A549 (cell line): ENCODE results near the gene BPGM.

Source experiments
- BHLHE40 ChIP-seq: IDR thresholded peaks from 2 replicates; pipeline ENCODE4 v1.6.1; 2012; ENCODE audit warnings: low read depth, low read length, inconsistent platforms
- CBX8 ChIP-seq: fragments of 200-600 bp; sonication (generic); IDR thresholded peaks from 2 replicates; pipeline ENCODE4 v1.6.1; 2016
- CHD4 ChIP-seq: fragments of 200-600 bp; sonication (generic); IDR thresholded peaks from 2 replicates; pipeline ENCODE4 v1.6.1; 2016; ENCODE audit warnings: antibody characterized with exemption, mild to moderate bottlenecking, borderline replicate concordance
- EP300 ChIP-seq, 2 experiments: fragments of >200 bp; sonication (Bioruptor Twin); formaldehyde crosslinking; IDR thresholded peaks; 2 replicates in 1 of 2; 3 replicates in 1 of 2; pipeline ENCODE4 v1.6.1; 2016 to 2017
- FOSL2 ChIP-seq, 2 experiments: fragments of 450-650 bp in 1 of 2; fragments of >200 bp in 1 of 2; sonication (Bioruptor Twin) in 1 of 2; formaldehyde crosslinking; IDR thresholded peaks; 2 replicates each; pipeline versions ENCODE4 v1.5.0 to v1.6.1; 2016 to 2020; ENCODE audit warnings: mild to moderate bottlenecking in 1 of 2, moderate library complexity in 1 of 2
- KDM1A ChIP-seq: fragments of 200-600 bp; sonication (generic); IDR thresholded peaks from 2 replicates; pipeline ENCODE4 v1.6.1; 2016; ENCODE audit warnings: low read depth, mild to moderate bottlenecking
- KDM5A ChIP-seq: fragments of 200-600 bp; sonication (generic); IDR thresholded peaks from 2 replicates; pipeline ENCODE4 v1.6.1; 2016; ENCODE audit warnings: antibody characterized with exemption, mild to moderate bottlenecking
- NPAS2 ChIP-seq: fragments of 250-450 bp; sonication (Bioruptor Pico); IDR thresholded peaks from 2 replicates; pipeline ENCODE4 v1.8.0; 2022; ENCODE audit warnings: mild to moderate bottlenecking, moderate library complexity, borderline replicate concordance
- RAD21 ChIP-seq, 2 experiments: fragments of >200 bp in 1 of 2; sonication (Bioruptor Twin) in 1 of 2; formaldehyde crosslinking in 1 of 2; IDR thresholded peaks in 1 of 2; conservative IDR thresholded peaks in 1 of 2; 2 replicates in 1 of 2; 3 replicates in 1 of 2; pipeline ENCODE4 v1.6.1; 2012 to 2018; ENCODE audit warnings: inconsistent platforms in 1 of 2
- RFX5 ChIP-seq: fragments of 450-650 bp; IDR thresholded peaks from 2 replicates; pipeline ENCODE4 v1.7.1; 2014; ENCODE audit warnings: antibody characterized with exemption, mild to moderate bottlenecking, moderate library complexity
- ZFP36 ChIP-seq: fragments of 450-650 bp; IDR thresholded peaks from 2 replicates; pipeline ENCODE4 v1.6.1; 2014; ENCODE audit warnings: borderline replicate concordance; ENCODE audit not compliant: partially characterized antibody
- TF ChIP-seq, protein P1 (sequence below): fragments of >200 bp; sonication (Bioruptor Twin); formaldehyde crosslinking; IDR thresholded peaks from 3 replicates; pipeline ENCODE4 v1.5.1; 2016
- TF ChIP-seq, protein P2 (sequence below): fragments of 200-600 bp; sonication (generic); IDR thresholded peaks from 2 replicates; pipeline ENCODE4 v1.6.1; 2016; ENCODE audit warnings: antibody characterized with exemption, mild to moderate bottlenecking, moderate library complexity
- TF ChIP-seq, protein P3 (sequence below): IDR thresholded peaks from 2 replicates; pipeline ENCODE4 v1.6.1; 2012

DNA sequence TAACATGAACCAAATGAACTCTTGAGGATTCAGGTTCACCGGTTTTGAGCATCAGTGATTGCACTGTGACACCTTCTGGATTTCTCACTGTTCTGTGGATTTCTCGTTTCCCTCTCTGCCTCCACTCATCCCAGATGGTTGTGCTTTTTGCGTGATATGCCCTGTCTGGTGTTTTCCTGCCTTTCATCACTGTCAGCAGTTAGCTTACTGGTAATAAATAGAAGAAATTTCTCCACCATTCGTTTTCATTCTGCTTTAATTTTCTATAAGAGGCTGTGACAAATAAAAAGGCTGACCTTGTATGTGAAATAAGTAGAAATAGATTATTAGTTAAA lies 16.2 kb downstream of the BPGM start:
- TF ChIP-seq, protein P1, sequence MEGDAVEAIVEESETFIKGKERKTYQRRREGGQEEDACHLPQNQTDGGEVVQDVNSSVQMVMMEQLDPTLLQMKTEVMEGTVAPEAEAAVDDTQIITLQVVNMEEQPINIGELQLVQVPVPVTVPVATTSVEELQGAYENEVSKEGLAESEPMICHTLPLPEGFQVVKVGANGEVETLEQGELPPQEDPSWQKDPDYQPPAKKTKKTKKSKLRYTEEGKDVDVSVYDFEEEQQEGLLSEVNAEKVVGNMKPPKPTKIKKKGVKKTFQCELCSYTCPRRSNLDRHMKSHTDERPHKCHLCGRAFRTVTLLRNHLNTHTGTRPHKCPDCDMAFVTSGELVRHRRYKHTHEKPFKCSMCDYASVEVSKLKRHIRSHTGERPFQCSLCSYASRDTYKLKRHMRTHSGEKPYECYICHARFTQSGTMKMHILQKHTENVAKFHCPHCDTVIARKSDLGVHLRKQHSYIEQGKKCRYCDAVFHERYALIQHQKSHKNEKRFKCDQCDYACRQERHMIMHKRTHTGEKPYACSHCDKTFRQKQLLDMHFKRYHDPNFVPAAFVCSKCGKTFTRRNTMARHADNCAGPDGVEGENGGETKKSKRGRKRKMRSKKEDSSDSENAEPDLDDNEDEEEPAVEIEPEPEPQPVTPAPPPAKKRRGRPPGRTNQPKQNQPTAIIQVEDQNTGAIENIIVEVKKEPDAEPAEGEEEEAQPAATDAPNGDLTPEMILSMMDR = no peak
- TF ChIP-seq CHD4 (no peak), RFX5 (no peak), BHLHE40 (no peak), CBX8 (no peak), NPAS2 (CRISPR knock-in tag) (no peak), ZFP36 (no peak), KDM5A (no peak), EP300 (IDR thresholded peaks at IDR 0.05) (no peak), RAD21 (conservative IDR thresholded peaks at IDR 0.05 in 1 of 2, IDR thresholded peaks at IDR 0.05 in 1 of 2) (no peak), FOSL2 (IDR thresholded peaks at IDR 0.05) (no peak), FOSL2 (CRISPR knock-in tag; IDR thresholded peaks at IDR 0.05) (no peak), KDM1A (no peak)
- TF ChIP-seq, protein P2, sequence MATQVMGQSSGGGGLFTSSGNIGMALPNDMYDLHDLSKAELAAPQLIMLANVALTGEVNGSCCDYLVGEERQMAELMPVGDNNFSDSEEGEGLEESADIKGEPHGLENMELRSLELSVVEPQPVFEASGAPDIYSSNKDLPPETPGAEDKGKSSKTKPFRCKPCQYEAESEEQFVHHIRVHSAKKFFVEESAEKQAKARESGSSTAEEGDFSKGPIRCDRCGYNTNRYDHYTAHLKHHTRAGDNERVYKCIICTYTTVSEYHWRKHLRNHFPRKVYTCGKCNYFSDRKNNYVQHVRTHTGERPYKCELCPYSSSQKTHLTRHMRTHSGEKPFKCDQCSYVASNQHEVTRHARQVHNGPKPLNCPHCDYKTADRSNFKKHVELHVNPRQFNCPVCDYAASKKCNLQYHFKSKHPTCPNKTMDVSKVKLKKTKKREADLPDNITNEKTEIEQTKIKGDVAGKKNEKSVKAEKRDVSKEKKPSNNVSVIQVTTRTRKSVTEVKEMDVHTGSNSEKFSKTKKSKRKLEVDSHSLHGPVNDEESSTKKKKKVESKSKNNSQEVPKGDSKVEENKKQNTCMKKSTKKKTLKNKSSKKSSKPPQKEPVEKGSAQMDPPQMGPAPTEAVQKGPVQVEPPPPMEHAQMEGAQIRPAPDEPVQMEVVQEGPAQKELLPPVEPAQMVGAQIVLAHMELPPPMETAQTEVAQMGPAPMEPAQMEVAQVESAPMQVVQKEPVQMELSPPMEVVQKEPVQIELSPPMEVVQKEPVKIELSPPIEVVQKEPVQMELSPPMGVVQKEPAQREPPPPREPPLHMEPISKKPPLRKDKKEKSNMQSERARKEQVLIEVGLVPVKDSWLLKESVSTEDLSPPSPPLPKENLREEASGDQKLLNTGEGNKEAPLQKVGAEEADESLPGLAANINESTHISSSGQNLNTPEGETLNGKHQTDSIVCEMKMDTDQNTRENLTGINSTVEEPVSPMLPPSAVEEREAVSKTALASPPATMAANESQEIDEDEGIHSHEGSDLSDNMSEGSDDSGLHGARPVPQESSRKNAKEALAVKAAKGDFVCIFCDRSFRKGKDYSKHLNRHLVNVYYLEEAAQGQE = no peak
- TF ChIP-seq, protein P3, sequence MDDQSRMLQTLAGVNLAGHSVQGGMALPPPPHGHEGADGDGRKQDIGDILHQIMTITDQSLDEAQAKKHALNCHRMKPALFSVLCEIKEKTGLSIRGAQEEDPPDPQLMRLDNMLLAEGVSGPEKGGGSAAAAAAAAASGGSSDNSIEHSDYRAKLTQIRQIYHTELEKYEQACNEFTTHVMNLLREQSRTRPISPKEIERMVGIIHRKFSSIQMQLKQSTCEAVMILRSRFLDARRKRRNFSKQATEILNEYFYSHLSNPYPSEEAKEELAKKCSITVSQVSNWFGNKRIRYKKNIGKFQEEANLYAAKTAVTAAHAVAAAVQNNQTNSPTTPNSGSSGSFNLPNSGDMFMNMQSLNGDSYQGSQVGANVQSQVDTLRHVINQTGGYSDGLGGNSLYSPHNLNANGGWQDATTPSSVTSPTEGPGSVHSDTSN = no peak
